Adrenal gland (tissue), 5 donors: ENCODE data around the gene EFL1.
"Not testable (repeated sequence)": the region's sequence is repeated elsewhere in the genome, so short reads cannot be mapped to it uniquely, and the experiment has no call there.

Experiments used
- POLR2A ChIP-seq, 2 donors: fragments of 450-650 bp; IDR thresholded peaks; one replicate each; pipeline ENCODE4 v1.6.1; 2017; ENCODE audit warnings: antibody characterized with exemption in 2 of 2, mild to moderate bottlenecking in 2 of 2, moderate library complexity in 1 of 2
- TF ChIP-seq, protein P1 (sequence below), 6 experiments: fragments of 450-650 bp in 4 of 6; fragments of 200-600 bp in 2 of 6; sonication (generic) in 1 of 6; IDR thresholded peaks; 1 replicate in 5 of 6; 2 replicates in 1 of 6; pipeline versions ENCODE4 v1.5.1 to v1.8.0; 2016 to 2021; ENCODE audit warnings: antibody characterized with exemption in 6 of 6, mild to moderate bottlenecking in 2 of 6, moderate library complexity in 1 of 6
- donor health status: DM: no; HTN: no; CAD: no.

DNA sequence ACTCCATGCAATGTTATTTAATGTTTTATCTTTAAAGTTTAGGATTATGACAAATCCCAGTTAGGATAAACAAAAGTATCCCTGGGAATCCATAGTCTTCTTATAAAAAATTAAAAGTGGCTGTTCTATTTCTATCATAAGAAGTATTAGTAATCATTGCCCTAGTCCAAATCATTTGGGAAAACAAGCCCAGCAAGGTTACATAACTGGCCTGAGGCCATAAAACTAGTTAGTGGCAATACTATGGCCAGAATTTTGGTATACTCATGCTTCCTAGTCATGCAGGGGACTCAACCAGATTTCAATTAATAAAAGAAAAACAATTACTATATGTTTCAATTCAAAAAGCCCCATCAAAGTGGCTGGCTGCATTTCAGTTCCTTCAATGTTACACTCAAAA is 50.3 kb downstream of the EFL1 start:
- TF ChIP-seq, protein P1, sequence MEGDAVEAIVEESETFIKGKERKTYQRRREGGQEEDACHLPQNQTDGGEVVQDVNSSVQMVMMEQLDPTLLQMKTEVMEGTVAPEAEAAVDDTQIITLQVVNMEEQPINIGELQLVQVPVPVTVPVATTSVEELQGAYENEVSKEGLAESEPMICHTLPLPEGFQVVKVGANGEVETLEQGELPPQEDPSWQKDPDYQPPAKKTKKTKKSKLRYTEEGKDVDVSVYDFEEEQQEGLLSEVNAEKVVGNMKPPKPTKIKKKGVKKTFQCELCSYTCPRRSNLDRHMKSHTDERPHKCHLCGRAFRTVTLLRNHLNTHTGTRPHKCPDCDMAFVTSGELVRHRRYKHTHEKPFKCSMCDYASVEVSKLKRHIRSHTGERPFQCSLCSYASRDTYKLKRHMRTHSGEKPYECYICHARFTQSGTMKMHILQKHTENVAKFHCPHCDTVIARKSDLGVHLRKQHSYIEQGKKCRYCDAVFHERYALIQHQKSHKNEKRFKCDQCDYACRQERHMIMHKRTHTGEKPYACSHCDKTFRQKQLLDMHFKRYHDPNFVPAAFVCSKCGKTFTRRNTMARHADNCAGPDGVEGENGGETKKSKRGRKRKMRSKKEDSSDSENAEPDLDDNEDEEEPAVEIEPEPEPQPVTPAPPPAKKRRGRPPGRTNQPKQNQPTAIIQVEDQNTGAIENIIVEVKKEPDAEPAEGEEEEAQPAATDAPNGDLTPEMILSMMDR (IDR thresholded peaks at IDR 0.05): not testable (repeated sequence)
- not testable (repeated sequence) for TF ChIP-seq POLR2A (IDR thresholded peaks at IDR 0.05)
